ENCODE data around the gene RHO.
A peak's percentile ranks its signal among the peaks of the same experiment; 100 is the strongest.

Gene RHO

GRCh38 chr3:129561619-129562248 lies 33.3 kb downstream of the RHO start:
- DNase-seq: no peak

DNA sequence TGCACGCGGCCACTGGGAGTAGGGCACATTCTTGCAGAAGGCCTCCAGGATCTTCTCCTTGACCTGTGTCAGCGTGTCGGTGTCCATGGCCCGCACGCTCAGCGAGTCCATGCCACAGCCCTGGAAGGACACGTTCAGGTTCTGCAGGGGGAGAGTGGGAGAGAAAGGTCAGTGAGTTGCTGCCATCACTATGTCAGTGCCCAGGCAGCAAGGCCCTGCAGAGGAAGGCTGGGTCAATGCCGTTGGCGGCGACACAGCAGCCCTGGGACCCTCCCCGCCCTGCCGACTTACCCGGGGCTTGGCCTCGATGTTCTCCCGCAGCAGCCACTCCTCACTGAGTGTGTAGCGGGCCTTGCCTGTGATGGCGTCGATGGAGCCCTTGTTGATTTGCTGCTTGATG lies 34.4 kb downstream of the RHO start:
- DNase-seq: no peak

DNA sequence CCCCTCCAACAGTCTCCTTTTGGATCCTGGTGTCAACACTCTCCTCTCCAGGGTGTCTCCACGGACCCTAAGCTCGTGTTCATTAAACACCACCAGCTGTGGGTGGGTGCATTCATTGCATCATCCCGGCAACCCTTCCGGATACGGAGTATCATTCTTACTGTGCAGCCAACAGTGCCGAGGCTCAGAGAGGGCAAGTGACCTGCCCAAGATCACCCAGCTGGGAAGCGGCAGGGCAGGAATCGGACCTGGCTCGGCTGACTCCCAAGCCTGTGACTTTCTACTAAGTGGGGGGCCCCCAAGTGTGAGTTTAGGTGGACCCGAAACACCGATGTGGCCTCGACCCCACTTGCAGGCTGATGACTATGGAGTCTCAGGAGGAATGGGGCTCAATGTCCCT lies 34.9 kb downstream of the RHO start:
- no peak for DNase-seq

DNA sequence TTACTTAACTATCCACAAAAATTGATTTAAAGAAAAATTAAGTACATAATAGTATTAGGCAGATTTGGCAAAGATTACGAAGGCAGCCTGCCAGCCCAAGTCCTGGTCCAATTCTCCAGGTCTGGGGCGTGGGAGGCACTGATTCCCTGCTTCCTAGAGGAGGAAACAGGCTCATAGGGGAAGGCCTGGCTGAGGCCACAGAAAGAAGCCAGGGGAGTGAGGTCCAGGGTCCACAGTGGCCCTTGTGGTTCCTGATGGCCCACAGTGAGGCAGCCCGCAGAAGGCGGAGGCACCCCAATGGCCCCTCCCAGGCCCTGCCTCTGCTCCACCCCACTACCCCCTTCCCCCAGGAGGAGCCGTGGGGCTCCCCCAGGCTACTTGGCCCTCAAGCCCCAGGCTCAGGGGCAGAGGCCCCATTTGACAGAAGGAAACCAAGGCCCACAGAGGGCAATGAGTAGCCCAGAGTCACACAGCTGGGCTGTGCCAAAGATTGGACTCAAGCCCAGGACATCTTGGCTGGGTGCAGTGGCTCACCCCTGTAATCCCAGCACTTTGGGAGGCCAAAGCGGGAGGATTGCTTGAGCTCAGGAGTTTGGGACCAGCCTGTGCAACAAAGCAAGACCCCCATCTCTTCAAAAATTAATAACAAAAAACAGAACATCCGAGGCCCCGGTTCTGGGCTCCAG lies 35.6 kb downstream of the RHO start:
- DNase-seq: no peak

GRCh38 chr3:129564981-129565644 lies 36.7 kb downstream of the RHO start:
- DNase-seq: no peak

- no peak for DNase-seq
Observed at GRCh38 chr3:129565902-129566301, 37.5 kb downstream of the RHO start.

DNA sequence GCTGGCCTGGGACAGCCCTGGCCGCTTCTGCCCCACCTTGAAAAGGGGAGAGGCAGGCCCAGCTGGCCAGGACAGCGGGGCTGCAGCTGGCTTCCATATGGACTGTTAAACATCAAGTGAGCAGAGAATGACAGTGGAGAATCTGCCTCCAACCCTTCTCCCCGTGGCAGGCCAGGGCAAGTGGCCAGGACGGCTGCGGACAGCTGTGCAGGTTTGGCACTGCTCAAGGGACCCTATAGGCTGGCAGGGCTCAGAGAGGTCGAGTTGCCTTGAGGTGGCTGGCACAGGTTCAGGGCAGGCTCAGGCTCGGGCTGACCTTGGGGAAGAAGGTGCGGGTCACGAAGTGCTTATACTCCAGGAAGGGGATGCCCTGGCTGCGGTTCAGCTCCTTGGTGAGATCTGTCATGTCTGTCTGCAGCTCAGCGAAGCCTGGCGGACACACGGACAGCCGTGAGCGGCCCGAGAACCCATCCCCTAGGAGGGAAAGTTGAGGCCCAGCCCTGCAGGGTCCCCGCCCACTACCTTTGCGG lies 38.8 kb downstream of the RHO start:
- no peak for DNase-seq

DNA sequence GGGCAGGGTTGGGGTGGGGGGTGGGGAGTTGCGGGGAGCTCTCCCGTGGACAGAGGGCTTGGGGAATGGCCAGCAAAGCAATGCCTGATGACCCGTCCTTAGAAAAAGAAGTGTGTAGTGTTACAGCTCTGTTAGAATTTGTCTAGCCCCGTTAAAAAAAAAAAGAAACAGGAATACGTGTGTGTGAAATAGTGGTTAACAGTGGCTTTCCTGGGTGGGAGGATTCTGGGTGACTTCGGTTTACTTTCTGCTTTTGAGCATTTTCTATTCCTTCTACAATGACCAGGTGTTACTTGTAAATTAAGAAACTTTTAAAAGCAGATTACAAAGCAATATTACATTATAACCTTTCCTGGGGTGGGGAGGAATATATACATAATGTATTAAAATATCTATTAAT lies 39.5 kb downstream of the RHO start:
- no peak for DNase-seq

- no peak for DNase-seq
Observed at GRCh38 chr3:129569856-129570255, 41.4 kb downstream of the RHO start.

DNA sequence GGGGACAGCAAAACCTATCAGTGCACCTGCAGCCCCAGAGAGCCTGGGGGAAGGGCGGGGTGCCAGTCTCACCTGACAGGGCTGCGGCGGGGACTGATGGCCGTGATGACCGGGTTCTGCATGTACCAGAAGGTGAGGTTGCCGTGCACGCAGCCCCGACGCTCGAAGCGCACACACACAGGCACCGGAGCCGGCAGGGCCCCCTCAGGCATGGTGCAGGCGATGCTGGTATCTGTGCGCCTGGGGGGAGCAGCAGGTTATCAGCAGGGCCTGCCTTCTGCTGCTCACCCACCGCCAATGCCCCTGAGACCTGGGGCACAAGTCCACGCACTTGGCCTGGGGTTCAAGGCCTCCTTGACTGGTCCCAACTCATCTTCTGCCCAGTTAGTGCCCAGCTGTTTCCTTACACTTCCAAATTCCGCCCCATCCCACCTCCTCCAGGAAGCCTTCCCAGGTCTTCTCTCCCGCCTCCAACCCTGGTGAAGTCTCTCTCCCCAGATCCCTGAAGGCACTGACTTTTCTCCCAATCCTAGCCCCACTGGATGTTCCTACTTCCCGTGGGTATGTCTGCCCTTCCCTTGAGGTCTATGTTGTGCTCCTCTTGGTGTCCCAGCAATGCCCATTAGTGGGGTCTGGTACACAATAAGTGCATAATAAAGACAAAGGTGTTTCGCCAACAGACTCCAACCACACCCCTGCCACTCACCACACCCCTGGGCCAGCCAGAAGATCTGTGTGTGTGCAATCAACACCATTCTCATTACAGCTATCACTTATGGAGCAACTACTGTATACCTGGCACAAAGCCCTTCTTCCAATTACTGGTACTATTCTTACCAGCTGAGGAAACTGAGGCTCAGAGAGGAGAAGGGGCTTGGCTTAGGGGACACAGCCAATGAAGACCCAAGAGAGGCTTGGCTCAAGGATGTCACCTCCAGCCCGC lies 43.4 kb downstream of the RHO start:
- DNase-seq: no peak

- no peak for DNase-seq
Observed at GRCh38 chr3:129572603-129573002, 44.2 kb downstream of the RHO start.

DNA sequence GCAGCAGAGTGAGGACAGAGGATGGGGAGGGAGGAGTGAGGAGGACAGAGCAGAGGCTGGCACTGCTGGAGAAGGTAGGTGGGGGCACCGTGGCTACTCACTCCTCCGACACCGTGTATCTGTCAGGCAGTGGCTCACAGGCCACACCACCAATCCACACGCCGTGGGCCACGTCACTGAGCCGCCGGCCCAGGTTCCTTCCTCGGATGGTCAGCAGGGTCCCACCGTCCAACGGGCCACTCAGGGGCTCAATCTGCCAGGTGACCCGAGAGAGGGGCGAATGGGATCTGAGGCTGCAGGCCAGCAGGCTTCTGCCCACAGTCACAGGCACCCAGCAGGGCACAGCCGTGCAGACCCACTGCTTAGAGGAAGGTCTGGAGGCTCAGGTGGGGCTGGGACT lies 45.1 kb downstream of the RHO start:
- no peak for DNase-seq

- DNase-seq: no peak
Observed at GRCh38 chr3:129574206-129574605, 45.8 kb downstream of the RHO start.

GRCh38 chr3:129575233-129575996 lies 47.0 kb downstream of the RHO start:
- no peak for DNase-seq

GRCh38 chr3:129575997-129576384 lies 47.6 kb downstream of the RHO start:
- DNase-seq: peak in 2 of 3 experiments; percentile 46 to 61

- DNase-seq: peak in 2 of 3 experiments; percentile 94 to 95
Observed at GRCh38 chr3:129576514-129577352, 48.3 kb downstream of the RHO start.

- DNase-seq: peak in 2 of 3 experiments; percentile 91 to 94
Observed at GRCh38 chr3:129577366-129577765, 48.9 kb downstream of the RHO start.

DNA sequence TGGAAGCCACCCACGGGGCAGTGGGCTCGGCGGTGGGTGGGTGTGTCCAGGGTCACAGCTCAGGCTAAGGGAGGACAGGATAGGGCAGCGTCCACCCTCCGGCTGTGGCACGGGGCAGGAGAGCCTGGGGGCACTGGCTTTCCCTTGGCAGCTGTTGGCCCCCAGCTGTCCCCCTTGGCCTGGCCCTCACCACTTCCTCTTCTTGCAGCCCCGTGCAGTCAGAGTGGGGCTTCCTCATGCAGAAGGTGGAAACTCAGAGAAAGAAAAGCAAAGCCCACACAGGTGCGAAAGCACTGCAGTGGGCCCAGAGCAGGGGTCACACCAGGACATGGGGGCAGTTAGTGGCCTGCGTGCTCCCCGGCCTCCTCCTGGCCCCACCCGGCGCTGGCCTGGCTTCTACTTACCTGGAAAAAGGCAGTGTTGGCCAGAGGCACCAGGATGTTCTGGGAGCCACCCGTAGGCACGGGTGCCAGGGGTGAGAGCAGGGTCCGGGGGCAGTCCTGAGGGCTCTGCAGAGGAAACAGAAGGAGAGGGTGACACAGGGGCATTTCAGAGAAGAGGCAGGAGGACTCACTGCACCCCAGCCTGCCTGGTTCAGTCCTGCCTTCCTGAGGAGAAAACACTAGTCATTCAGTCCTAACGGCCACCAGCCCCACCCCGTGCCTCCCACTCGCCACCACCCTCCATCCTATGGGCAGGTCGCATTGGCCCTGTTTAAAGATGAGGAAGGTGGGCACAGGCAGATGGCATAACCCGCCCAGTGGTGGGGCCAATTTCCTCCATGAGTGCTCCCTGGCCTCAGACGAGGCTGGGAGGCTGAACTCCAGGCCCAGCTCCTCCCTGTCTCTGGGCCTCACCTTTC lies 49.7 kb downstream of the RHO start:
- peak in 1 of 3 experiments; percentile 36 for DNase-seq

DNA sequence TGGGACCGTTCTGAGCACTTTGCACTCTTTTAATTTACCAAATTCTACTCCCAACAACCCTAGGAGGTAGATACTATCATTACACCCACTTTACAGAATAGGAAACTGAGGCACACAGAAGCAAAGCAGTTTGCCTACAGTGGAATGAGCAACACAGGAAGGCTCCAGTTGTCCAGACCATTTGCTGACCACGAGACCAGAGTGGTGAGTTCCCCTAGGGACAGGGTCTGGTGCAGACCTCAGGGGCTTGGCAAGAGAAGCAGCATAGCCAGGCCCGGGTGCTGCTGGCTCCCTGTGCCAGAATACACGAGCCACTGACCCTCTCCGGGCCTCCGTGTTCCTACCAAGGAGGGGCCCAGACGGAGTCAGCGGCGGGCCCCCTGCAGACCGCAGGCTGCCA lies 51.6 kb downstream of the RHO start:
- DNase-seq: no peak

GRCh38 chr3:129581623-129582022 lies 53.2 kb downstream of the RHO start:
- DNase-seq: no peak

Measured in NCI-H1417 (cell line).